GM21619 (cell line): ENCODE data around the gene DSG3.

Source experiments
- ATAC-seq: cut with Tn5 transposase; IDR thresholded peaks from one replicate; pipeline ENCODE4 v1.9.1; 2021; ENCODE audit not compliant: unreplicated experiment

Gene DSG3

GRCh38 chr18:31430554-31430953, 17.0 kb upstream of the DSG3 start:
- no peak for ATAC-seq

DNA sequence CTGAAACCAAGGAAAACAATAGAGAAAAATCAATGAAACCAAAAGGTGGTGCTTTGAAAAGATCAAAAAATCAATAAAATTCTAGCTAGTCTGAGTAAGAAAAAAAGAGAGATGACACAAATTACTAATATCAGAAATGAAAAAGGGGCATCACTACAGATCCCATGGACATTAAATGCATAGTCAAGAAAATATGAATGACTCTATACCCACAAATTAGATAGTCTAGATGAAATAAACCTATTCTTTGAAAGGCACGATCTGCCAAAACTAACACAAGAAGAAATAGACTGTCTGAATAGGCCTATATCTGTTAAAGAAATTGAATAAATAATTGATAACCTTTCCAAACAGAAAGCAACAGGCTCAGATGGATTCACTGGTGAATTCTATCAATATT, 15.2 kb upstream of the DSG3 start:
- no peak for ATAC-seq

DNA sequence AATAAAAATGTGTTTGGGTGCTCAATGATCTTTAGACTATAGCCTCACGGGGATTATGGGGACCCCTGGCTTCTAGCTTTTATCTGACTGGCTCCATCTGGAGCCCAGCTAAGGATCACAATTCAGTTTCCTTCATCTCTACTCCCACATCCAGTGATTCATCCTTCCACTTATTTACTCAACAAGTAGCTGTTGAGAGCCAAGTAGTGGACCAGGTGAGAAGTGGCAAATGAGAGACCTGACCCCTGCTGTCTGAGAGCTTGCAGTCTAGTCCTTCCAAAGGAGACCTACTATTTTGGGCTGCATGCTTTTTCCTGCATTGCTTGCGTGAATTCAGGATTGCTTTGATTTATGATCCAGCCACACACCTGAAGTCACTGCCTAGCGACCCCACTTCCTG, 10.7 kb upstream of the DSG3 start:
- ATAC-seq = no peak

DNA sequence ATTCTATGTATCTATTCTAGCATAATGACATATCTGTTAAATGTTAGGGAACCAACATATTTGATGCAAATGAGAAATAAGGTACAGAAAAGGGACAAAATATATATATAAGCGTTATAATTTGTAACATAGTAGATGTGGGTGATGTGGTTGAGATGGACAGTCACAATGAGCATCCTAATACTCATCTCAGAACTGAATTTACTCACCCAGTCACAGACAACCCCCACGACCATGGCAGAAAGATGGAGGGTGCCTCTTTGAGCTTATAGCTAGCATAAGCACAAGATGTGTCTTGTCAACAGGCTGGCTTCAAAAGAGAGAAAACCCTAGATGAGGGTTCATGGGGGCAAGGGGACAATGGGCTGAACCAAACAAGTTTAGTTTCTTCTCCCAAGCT, 9.1 kb upstream of the DSG3 start:
- no peak for ATAC-seq

DNA sequence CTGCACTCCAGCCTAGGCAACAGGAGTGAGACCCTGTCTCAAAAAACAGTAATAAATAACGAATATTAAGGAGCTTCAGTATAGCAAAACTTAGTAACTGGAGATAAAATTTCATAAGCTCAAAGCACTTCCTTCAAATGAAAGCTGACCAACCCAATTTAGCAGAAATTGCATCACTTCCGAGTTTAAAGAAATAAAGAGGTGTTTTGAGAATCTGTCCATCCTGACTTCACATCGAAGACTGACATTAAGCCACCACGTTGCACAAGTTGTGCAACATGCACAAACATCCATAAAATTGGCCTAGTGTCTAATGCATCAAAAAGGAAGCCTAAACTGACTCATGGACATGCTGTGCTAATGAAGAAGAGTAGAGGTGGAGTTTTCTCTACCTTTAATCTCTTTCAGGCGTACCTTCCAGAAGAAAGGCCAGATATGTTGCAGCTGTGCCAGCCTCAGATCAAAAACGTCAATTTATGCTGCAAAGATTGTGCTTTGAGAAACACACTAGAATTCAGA, 7.7 kb upstream of the DSG3 start:
- ATAC-seq = no peak

DNA sequence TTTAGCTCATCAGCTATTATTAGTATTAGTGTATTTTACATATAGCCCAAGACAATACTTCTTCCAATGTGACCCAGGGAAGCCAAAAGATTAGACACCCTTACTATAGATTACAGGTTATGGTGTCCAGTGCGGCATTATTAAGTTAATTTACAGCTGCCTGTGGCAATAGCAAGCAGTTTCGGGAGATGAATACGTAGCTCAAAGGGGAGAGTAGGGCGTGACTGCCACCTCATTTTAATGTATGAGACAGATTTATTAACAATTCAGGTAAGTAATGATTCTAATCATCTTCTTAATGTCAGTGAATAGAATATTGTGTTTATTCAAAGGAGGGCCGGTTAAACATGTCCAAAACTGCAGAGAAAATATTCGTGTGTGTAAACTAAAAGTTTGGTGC, 6.8 kb upstream of the DSG3 start:
- no peak for ATAC-seq

DNA sequence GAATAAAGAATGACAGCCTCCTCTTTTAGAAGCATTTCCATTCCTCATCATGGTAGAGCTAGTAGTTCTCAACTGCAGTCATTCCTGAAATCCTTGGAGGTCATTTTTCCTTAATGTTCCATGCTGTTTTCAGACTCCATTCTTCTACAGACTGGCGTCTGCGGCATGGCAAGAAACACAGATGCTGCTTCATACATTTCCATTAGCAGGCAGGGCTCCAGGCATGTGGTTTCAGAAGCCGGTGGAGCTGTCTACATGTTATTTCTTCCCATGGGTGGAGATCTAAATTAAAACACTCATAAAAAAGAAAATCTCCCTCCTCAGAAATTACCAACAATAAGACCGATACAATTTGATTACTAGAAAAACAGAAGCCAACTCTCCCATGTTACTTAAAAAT, 6.0 kb upstream of the DSG3 start:
- no peak for ATAC-seq

DNA sequence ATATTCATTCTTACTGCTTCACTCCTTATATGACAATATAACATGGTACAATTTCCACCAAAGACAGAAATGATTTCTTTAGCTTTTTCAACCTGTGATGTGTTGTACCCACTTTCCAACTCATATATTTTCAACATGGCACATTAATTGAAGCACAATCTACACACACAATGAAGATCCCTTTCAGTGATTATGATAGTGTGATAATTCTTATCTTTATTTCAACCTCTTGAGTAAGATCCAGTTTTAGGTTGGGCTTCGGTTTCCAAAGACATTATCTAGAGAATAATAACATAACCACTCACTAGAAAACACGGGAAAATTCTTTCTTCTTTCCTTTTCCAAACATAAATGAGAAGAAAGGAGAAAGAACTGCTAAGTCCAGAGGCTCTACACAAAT, 3.4 kb upstream of the DSG3 start:
- no peak for ATAC-seq

DNA sequence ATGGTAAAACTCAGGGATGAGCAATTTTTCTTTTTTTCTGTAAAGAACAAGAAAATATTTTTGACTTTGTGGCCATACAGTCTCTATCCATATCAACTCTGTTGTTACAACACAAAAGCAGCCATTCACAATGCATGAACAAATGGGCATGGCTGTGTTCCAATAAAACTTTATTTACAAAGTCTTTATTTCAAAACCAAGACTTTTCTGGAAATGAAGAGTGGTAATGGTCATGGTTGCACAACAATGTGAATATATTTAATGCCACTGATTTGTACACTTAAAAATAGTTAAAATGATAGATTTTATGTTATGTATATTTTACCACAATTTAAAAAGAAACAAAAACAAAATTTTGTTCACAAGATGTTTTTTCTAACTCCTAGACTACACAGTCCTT, 1.6 kb upstream of the DSG3 start:
- no peak for ATAC-seq

- ATAC-seq = no peak
Observed at GRCh38 chr18:31446854-31447253, 687 bp upstream of the DSG3 start.

GRCh38 chr18:31450409-31450808, 2.9 kb downstream of the DSG3 start:
- no peak for ATAC-seq

DNA sequence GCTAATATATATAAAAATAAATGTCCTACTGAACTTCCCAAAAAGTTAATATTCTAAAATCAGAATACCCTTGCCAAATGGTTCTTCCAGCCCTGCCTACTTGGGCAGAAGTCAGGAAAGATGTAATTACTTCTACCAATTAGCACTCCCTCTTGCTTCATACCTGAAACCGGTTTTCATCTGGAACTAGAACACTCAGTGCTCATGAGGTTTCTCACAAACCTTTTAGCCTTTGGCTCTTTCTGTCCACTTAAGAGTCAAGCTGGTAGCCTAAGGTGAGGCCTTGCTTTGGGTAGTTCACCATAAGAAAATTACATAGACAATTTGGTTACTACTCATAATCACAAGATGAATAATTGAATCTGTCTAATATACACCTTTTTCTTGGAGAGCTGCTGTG, 4.1 kb downstream of the DSG3 start:
- ATAC-seq = no peak

GRCh38 chr18:31454066-31454708, 6.6 kb downstream of the DSG3 start:
- ATAC-seq = no peak

DNA sequence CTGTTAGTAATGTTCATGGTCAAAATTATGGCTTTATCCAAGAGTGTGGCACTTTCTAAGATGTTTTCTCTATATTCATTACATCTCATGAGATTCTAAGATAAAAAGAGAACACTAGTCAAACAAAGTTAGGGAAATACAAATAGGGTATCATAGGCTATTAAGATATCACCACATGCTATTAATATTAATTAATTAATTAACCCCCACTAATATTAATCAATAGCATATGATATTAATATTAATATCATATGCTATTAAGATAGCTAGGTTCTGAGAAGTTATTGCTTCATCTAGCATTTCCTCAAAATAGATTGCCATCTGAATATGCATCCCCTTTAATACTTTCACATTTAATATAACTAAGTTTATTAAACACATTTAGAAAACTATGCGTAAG, 22.1 kb downstream of the DSG3 start:
- ATAC-seq = no peak

DNA sequence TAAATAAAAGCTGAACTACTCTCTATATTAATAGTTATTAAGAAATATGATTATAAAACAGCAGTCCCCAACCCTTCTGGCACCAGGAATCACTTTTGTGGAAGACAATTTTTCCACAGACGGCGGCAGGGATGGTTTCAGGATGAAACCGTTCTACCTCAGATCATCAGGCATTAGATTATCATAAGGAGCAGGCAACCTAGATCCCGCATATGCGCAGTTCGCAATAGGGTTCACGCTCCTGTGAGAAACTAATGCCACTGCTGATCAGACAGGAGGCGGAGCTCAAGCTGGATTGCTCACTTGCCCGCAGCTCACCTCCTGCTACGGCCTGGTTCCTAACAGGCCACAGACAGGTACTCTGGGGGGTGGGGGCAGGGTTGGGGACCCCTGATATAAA, 31.1 kb downstream of the DSG3 start:
- ATAC-seq = no peak

GRCh38 chr18:31482051-31482450, 34.5 kb downstream of the DSG3 start:
- ATAC-seq = no peak

DNA sequence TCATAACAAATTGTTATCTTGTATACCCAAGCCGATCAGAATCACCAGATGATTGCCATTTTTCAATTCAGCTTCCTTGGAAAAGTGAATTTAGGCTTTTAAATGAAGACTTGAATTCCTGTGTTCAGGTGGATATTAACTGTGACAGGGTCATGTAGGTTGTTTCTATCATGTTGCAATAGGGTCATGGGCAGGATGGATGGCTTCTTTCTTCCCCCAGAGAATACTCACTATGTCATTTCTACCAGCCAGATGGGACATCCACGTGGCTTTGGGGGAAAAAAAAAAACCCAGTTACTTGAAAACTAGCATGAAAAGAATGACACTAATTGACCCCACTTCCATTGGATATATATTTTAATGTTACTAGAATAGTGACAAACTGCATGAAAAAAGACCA, 35.9 kb downstream of the DSG3 start:
- no peak for ATAC-seq

- ATAC-seq = no peak
Observed at GRCh38 chr18:31484461-31484860, 36.9 kb downstream of the DSG3 start.

DNA sequence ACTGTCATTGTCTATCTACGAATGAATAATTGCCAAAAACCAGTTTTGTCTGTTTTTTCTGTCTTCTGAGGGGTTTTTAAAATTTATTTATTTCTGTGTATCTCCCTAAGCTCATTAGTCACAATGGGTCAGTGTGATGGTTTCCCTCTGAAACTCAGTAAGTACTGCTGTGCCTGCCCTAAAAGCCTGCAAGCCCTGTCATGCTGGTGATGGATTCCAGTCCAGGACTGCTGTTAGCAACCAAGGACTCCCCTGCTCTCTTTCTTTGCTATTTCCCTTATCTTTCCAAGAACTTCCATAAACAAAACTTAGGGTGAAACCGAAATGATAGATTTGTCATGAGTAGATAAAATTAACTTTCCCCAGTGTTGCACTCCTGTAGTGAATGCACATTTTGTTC, 38.6 kb downstream of the DSG3 start:
- ATAC-seq = no peak

GRCh38 chr18:31487246-31488015, 39.9 kb downstream of the DSG3 start:
- no peak for ATAC-seq

DNA sequence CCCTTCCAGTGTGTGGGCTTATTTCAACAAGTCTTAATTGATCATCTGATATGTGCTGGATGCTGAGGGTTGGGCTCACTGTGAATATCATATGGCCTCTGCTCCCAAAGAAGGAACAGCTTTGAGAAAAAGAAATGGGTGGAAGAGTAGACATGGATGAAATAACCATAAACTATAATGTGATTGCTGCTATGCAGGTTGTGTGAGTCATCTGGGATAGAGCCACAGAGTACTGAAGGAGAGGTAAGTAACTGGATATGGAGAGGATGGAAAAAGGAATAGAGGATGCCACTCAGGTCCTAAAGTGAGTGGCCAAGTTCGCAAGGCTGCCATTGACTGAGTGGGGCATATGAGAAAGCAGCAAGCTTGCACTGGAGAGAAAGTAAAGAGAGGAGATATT, 41.8 kb downstream of the DSG3 start:
- no peak for ATAC-seq

- ATAC-seq = peak; percentile 91
Observed at GRCh38 chr18:31490387-31490786, 42.8 kb downstream of the DSG3 start.

DNA sequence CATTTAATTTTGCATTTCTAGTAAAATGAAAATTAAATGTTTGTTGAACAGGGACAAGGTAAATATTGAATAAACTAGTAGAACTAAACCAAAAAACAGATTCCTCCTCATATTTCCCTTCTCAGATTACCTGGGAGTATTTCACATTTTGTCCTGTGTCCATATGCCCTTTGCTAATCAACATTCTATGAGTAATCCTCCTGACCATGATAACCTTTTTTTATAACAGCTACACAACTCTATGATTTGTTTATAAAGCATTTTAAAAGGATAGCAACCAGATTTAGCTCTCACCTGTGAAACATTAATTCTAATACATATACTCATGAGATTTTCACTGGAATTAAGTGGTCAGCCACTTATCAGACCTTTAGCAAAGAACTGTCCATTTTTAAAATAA, 43.3 kb downstream of the DSG3 start:
- ATAC-seq = no peak
